ENCODE data around the gene CAV2.
"Not testable (repeated sequence)": the region's sequence is repeated elsewhere in the genome, so short reads cannot be mapped to it uniquely, and the experiment has no call there.

CAV2 gene, protein sequence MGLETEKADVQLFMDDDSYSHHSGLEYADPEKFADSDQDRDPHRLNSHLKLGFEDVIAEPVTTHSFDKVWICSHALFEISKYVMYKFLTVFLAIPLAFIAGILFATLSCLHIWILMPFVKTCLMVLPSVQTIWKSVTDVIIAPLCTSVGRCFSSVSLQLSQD

GRCh38 chr7:116499168-116500077, at the start of gene CAV2:
TSS of gene CAV2 (plus strand) at chr7:116499738. CDS start at chr7:116499782, 44 bp downstream.
- DNase-seq (ENCODE audit: low read depth in 3 of 3) = no peak

DNA sequence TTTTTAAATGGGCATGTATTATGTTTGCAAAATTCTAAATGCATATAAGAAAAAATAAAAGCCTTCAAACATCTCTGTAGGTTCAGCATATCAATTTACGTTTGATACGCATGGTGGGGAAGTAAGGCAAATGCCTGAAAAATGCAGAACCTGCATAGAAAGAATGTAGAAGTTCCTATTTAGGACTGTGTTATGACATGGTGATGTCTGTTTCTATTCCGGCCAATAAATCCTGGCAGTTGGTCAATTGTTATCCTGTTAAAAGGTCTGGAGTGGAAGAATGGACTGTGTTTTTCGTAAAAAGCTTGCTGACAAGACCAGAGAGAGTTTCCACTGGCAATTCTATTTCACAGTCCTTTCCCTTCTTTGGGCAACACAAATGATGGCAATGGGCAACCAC, 49.6 kb upstream of the CAV2 start:
- no peak for DNase-seq (ENCODE audit: low read depth in 3 of 3)

DNA sequence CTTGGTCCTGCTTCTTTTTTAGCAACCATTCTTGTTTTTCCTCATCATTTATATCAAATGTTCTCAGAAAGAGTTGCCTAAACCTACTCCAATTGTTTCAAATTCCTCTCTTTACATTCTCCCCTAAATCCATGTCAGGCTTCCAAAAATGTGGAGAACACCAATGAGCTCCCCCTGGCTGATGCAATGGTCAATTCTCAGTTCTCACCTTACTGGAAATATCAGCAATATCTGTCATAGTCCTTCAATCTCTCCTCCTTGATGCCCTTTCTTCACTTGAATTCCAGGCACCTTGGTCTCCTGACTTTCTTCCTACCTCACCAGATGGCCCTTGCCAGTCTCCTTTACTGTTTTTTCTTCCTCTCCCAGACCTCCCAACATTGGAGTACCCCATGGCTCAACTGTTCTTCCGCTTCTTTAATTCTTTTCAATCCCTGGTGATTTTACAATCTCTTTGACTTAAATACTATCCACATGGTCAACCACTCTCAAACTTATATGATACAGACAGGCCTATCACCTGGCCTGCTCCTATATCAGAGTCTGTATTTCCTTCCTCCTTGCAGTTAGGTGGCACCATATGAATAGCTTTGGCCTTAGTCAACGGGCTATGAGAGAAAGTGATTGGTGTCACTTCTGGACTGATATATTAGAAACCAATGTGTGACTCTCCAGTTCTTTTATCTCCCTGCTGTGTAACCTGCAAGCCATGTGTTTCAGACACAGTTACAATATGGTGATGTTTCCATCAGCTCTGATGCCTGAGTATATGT, 47.4 kb upstream of the CAV2 start:
- DNase-seq (ENCODE audit: low read depth in 3 of 3) = no peak

DNA sequence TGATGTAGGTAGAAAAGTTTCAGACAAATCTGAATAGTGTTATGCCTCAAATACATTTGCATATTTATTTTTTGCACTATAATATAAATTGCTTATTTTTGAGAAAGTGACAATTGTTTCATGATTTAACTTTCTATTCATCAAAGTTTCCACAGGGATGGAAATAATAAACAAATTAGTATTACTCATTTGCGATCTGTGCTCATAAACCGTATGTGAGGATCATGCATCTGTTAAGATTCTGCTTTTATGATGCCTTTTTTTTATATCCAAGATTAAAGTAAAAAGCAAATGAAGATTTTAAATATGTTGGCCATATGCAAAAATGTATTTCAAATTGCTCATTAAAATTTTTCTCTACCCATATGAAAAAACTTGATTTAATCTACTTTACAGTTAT, 45.2 kb upstream of the CAV2 start:
- DNase-seq (ENCODE audit: low read depth in 3 of 3) = no peak

- DNase-seq (ENCODE audit: low read depth in 3 of 3) = no peak
Measured at GRCh38 chr7:116455009-116455408, 44.5 kb upstream of the CAV2 start.

- DNase-seq (ENCODE audit: low read depth in 3 of 3) = no peak
Measured at GRCh38 chr7:116455499-116455898, 44.0 kb upstream of the CAV2 start.

DNA sequence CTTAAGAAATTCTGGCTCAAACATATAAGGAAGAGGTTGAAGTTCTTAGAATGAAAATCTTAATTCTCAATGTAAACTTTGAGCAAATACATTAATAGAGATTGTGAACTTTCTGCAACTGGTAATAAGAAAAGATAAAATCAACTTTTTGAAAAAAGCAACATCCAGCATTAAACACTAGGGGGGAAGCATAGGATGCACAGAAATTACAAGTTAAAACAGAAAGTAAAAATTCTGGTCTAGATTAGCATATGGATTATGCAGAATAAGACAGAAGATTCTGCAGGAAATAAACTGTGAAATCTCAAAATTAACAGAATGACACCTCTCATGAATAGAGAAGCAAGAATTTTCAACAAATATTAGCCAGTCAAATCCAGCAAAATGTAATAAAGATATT, 38.0 kb upstream of the CAV2 start:
- DNase-seq (ENCODE audit: low read depth in 3 of 3) = no peak

DNA sequence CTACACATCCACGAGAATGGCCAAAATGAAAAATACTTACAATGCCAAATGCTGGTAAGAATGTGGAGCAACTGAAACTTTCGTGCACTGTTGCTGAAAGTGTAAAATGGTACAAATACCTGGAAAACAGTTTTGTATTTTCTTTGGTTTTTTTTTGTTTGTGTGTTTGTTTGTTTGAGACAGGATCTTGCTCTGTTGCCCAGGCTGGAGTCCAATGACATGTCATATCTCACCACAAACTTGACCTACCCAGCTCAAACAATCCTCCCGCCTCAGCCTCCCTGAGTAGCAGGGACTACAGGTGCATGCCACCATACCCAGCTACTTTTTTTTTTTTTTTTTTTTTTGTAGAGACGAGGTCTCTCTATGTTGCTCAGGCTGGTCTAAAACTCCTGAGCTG, 35.6 kb upstream of the CAV2 start:
- no peak for DNase-seq (ENCODE audit: low read depth in 3 of 3)

DNA sequence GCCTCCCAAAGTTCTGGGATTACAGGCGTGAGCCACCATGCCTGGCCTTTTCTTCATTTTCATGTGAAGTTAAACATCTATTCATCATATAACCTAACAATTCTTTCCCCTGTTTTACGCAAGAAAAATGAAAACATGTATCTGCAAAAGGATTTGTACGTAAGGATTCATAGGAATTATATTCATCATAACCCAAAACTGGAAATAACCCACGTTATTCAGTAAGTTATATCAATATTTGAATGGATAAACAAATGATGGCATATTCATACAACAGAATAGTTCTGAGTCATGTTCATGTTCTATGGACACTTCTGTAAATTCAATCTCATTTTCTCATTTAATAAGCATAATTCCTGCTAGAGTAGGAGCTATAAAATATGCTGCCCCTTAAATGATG, 35.2 kb upstream of the CAV2 start:
- no peak for DNase-seq (ENCODE audit: low read depth in 3 of 3)

- no peak for DNase-seq (ENCODE audit: low read depth in 3 of 3)
Measured at GRCh38 chr7:116465125-116465524, 34.4 kb upstream of the CAV2 start.

DNA sequence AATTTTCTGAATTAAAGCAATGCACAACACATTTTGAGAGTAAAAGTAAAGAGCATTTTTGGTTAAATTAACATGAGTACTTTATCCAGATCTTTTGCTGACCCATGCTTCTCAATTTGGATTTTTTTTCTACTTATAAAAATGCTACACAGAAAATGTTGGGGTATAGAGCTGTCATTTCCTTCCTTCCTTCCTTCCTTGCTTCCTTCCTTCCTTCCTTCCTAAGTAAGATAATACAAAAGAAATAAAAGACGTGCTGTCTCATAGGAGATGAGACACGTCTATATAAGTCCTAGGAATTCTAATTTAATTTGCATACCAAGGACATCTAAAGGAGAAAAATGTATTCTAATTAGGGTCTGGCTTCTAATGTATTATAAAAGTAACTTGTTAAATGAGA, 31.0 kb upstream of the CAV2 start:
- DNase-seq (ENCODE audit: low read depth in 3 of 3) = no peak

GRCh38 chr7:116477625-116478024, 21.9 kb upstream of the CAV2 start:
- no peak for DNase-seq (ENCODE audit: low read depth in 3 of 3)

DNA sequence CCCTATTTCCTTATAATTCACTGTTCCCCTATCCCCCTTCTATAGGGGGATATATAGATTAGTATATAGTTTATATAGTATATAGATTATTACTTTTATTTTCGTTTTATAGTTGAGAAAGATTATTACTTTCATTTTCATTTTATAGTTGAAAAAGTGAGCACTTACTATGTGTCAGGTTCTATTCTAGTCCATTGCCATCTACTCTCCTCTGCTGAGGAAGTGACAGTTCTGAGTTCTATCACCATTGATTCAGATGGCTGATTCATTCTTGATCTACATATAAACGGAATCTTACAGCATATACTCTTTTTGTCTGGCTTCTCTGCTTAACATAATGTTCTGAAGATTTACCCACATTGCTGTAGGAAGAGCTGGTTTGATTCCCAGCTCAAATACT, 20.7 kb upstream of the CAV2 start:
- no peak for DNase-seq (ENCODE audit: low read depth in 3 of 3)

GRCh38 chr7:116483271-116483942, 16.1 kb upstream of the CAV2 start:
- no peak for DNase-seq (ENCODE audit: low read depth in 3 of 3)

GRCh38 chr7:116484389-116484788, 15.1 kb upstream of the CAV2 start:
- not testable (repeated sequence) for DNase-seq (ENCODE audit: low read depth in 3 of 3)

GRCh38 chr7:116487907-116488521, 11.5 kb upstream of the CAV2 start:
- DNase-seq (ENCODE audit: low read depth in 3 of 3) = no peak

- DNase-seq (ENCODE audit: low read depth in 3 of 3) = no peak
Measured at GRCh38 chr7:116490351-116490750, 9.2 kb upstream of the CAV2 start.

GRCh38 chr7:116491887-116492653, 7.5 kb upstream of the CAV2 start:
- DNase-seq (ENCODE audit: low read depth in 3 of 3) = no peak

DNA sequence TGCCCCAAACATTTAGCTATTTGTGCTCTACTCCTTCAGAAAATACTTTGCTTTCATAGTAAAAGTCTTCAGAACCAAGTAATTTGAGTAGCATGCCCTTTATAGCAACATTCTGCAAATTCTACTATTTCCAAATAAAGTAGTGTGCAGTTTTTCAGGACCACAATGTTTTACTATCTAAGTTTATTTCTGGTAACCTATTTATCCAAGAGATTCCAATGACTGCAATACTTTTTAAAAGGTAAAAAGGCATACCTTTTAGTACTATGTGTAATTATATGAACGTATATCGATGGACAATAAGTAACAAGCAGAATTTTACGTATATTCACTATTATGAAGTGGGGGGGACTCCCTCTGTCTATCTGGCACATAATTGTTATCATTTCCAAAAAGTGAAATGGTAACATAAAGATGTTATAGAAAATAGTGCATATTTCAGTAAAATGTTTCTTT, 6.9 kb upstream of the CAV2 start:
- no peak for DNase-seq (ENCODE audit: low read depth in 3 of 3)

DNA sequence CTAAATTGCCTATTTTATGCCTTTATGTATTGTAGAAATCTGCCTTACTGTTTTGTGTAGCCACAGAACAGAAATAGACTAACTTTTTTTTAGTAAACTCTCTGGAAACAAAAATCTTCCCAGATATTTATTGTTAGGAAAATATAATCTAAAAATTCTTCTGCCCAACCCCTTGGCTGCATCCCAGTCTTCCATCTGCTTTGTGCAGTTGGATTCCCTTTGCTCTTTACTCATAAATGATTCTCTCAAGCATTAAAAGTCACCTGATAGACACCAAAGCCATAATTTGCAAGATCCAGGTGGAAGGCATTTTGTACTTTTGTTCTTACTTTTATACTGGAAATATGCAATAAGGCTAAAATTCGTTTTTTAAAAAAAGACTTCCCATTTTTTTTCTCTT, 6.1 kb upstream of the CAV2 start:
- DNase-seq (ENCODE audit: low read depth in 3 of 3) = no peak

- DNase-seq (ENCODE audit: low read depth in 3 of 3) = no peak
Measured at GRCh38 chr7:116494472-116494871, 5.1 kb upstream of the CAV2 start.

Measured in stimulated activated CD4-positive, alpha-beta T cell treated with anti-CD3 and anti-CD28 coated beads, TNF-alpha, amount 100 ng/mL, for 4 hours (primary cell).